CD4-positive, alpha-beta T cell (primary cell): ENCODE measurements around the gene MACROD2. TPM values are rescaled to one million over a fixed set of nuclear protein-coding genes. Genes with fewer than 3 reads are reported as not detected.

Source experiments
- ATAC-seq: fragments of 200-7000 bp; cut with Tn5 transposase; one replicate; pipeline ENCODE4 v1.10.0; 2022; ENCODE audit warnings: mild to moderate bottlenecking; ENCODE audit not compliant: poor library complexity
- CTCF ChIA-PET: fragments of 350-600 bp; sonication (Branson Sonifier 250); formaldehyde crosslinking; loops from one replicate; lab custom pipeline; 2021; ENCODE audit warnings: antibody characterized with exemption, inconsistent platforms; lab: Charles Lee
- POLR2A ChIA-PET: fragments of 350-600 bp; sonication (Branson Sonifier 250); formaldehyde crosslinking; loops from one replicate; lab custom pipeline; 2021; ENCODE audit warnings: antibody characterized with exemption, inconsistent platforms; lab: Charles Lee
- DNase-seq, 14 experiments: peaks; one replicate each; pipeline ENCODE4 v3.0.0-alpha.2; 2013 to 2020; ENCODE audit warnings: mixed read lengths in 2 of 14
- H3K27ac ChIP-seq, 2 donors: one replicate each; pipeline versions ENCODE4 v1.5.1 to v1.7.0; 2013; ENCODE audit warnings: low read length in 2 of 2, low read depth in 1 of 2, mild to moderate bottlenecking in 1 of 2
- H3K27me3 ChIP-seq, 2 experiments: 1 replicate in 1 of 2; 2 replicates in 1 of 2; pipeline versions ENCODE4 v1.6.1 to v1.7.0; 2013; ENCODE audit warnings: low read length in 2 of 2, control low read depth in 1 of 2, mild to moderate bottlenecking in 1 of 2, moderate library complexity in 1 of 2; ENCODE audit not compliant: insufficient read depth in 2 of 2, control insufficient read depth in 1 of 2
- H3K36me3 ChIP-seq: one replicate; pipeline ENCODE4 v1.6.1; 2013; ENCODE audit warnings: low read length, control low read depth; ENCODE audit not compliant: insufficient read depth
- H3K4me1 ChIP-seq: one replicate; pipeline ENCODE4 v1.6.1; 2013; ENCODE audit warnings: low read length, control low read depth; ENCODE audit not compliant: insufficient read depth
- H3K4me3 ChIP-seq: one replicate; pipeline ENCODE4 v1.5.1; 2013; ENCODE audit warnings: mild to moderate bottlenecking, low read length, moderate library complexity
- H3K9me3 ChIP-seq, 2 experiments: 1 replicate in 1 of 2; 2 replicates in 1 of 2; pipeline versions ENCODE4 v1.6.1 to v1.7.0; 2013; ENCODE audit warnings: low read length in 2 of 2, mild to moderate bottlenecking in 2 of 2, control low read depth in 1 of 2, moderate library complexity in 1 of 2; ENCODE audit not compliant: control insufficient read depth in 1 of 2, insufficient read depth in 1 of 2
- H3K27ac Mint-ChIP-seq: one replicate; pipeline ENCODE4 v1.8.0; 2020; ENCODE audit warnings: mixed read lengths
- H3K27me3 Mint-ChIP-seq: one replicate; pipeline ENCODE4 v1.8.0; 2021; ENCODE audit warnings: mixed read lengths
- H3K36me3 Mint-ChIP-seq: one replicate; pipeline ENCODE4 v1.8.0; 2021; ENCODE audit warnings: low read depth, mixed read lengths
- H3K4me1 Mint-ChIP-seq: one replicate; pipeline ENCODE4 v1.8.0; 2021; ENCODE audit warnings: low read depth, mixed read lengths
- H3K4me3 Mint-ChIP-seq: one replicate; pipeline ENCODE4 v1.8.0; 2020; ENCODE audit warnings: mild to moderate bottlenecking, mixed read lengths
- H3K9me3 Mint-ChIP-seq: one replicate; pipeline ENCODE4 v1.8.0; 2020; ENCODE audit warnings: mixed read lengths
- intact Hi-C, 2 experiments: fragments of 100-400 bp; cut with DNase I in 1 of 2; cut with micrococcal nuclease in 1 of 2; formaldehyde crosslinking; loops; one replicate each; pipeline versions ENCODE4 v1.15.1 to v1.9.0; 2023 to 2025; cut with DNase I, micrococcal nuclease
- total RNA-seq, 174 experiments: library from RNA in 2 of 174; stranded (reverse) in 2 of 174; gene quantifications; one replicate each; pipeline ENCODE4 v1.2.3 and lab custom pipeline; 2021 to 2026
- TF ChIP-seq, protein P1 (sequence below): fragments of 200-600 bp; IDR thresholded peaks from one replicate; pipeline ENCODE4 v1.8.0; 2022; ENCODE audit warnings: antibody characterized with exemption, mild to moderate bottlenecking

Gene MACROD2
- total RNA-seq, 2 experiments from 2014 or later, result not detected

DNA sequence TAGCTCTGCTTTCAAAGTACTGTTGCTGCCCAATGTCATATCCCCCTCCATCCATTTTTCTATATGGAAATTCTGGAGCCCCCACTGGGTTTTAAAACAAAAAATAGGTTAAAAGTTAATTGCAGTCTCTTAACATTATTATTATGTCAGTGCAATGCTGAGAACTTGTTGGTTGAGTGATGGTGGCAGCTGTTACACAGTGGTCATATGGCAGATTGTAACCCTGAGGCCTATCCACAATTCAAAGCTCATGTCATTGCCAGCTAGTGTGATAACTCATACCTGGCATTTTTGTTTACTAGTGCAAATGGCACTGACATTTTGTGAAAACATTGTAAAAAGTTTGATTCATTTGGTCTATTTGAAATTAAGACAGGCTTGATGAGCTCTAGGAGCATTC is 647.8 kb downstream of the MACROD2 start:
- Histone ChIP-seq H3K27ac (no peak overlapping the region), H3K4me1 (no peaks in the 10 kb centered on the region), H3K36me3 (no peaks in the 10 kb centered on the region), H3K9me3 (peaks cover 3 to 14% of the 10 kb centered on the region in 2 experiments), H3K27me3 (no peaks in the 10 kb centered on the region), H3K4me3 (no peak overlapping the region)
- ATAC-seq (no peak), DNase-seq (no peak)
- Mint-ChIP-seq H3K27me3 (no peaks in the 10 kb centered on the region), H3K36me3 (no peaks in the 10 kb centered on the region), H3K4me1 (no peaks in the 10 kb centered on the region), H3K27ac (no peak overlapping the region), H3K9me3 (peaks cover 9% of the 10 kb centered on the region), H3K4me3 (no peak overlapping the region)
- ChIA-PET CTCF (no interaction called here), POLR2A (no interaction called here)
- TF ChIP-seq, protein P1, sequence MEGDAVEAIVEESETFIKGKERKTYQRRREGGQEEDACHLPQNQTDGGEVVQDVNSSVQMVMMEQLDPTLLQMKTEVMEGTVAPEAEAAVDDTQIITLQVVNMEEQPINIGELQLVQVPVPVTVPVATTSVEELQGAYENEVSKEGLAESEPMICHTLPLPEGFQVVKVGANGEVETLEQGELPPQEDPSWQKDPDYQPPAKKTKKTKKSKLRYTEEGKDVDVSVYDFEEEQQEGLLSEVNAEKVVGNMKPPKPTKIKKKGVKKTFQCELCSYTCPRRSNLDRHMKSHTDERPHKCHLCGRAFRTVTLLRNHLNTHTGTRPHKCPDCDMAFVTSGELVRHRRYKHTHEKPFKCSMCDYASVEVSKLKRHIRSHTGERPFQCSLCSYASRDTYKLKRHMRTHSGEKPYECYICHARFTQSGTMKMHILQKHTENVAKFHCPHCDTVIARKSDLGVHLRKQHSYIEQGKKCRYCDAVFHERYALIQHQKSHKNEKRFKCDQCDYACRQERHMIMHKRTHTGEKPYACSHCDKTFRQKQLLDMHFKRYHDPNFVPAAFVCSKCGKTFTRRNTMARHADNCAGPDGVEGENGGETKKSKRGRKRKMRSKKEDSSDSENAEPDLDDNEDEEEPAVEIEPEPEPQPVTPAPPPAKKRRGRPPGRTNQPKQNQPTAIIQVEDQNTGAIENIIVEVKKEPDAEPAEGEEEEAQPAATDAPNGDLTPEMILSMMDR, result no peak
- intact Hi-C loops, result no loop called here

DNA sequence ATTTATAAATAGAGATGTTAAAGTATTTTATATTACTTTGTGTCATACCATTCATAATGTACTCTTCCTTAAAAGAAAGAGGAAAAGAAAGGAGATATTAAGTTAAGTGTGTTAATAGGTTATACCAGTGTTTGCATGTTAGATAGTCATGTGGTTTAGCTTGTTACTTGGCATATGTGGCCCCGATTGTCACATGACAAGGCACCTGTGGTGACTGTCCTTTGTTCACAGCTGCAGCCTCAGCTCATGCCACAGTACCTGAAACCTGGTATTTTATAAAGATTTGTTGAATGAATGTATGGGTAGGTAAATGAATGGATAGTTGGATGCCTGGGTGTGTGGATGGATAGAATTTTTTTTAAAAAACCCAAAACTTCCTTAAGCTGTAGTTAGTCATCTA is 648.2 kb downstream of the MACROD2 start:
- Mint-ChIP-seq H3K4me3 (no peak overlapping the region), H3K4me1 (no peaks in the 10 kb centered on the region), H3K9me3 (peaks cover 9% of the 10 kb centered on the region), H3K27ac (no peak overlapping the region), H3K36me3 (no peaks in the 10 kb centered on the region), H3K27me3 (no peaks in the 10 kb centered on the region)
- TF ChIP-seq, protein P1, result no peak
- no peaks in the 10 kb centered on the region for H3K36me3 ChIP-seq
- ATAC-seq, result no peak
- H3K27ac ChIP-seq, result no peak overlapping the region
- no peaks in the 10 kb centered on the region for H3K4me1 ChIP-seq
- no peak overlapping the region for H3K4me3 ChIP-seq
- peaks cover 3 to 14% of the 10 kb centered on the region in 2 experiments for H3K9me3 ChIP-seq
- CTCF ChIA-PET, result no interaction called here
- POLR2A ChIA-PET, result no interaction called here
- intact Hi-C loops, result no loop called here
- no peak for DNase-seq
- H3K27me3 ChIP-seq, result no peaks in the 10 kb centered on the region

DNA sequence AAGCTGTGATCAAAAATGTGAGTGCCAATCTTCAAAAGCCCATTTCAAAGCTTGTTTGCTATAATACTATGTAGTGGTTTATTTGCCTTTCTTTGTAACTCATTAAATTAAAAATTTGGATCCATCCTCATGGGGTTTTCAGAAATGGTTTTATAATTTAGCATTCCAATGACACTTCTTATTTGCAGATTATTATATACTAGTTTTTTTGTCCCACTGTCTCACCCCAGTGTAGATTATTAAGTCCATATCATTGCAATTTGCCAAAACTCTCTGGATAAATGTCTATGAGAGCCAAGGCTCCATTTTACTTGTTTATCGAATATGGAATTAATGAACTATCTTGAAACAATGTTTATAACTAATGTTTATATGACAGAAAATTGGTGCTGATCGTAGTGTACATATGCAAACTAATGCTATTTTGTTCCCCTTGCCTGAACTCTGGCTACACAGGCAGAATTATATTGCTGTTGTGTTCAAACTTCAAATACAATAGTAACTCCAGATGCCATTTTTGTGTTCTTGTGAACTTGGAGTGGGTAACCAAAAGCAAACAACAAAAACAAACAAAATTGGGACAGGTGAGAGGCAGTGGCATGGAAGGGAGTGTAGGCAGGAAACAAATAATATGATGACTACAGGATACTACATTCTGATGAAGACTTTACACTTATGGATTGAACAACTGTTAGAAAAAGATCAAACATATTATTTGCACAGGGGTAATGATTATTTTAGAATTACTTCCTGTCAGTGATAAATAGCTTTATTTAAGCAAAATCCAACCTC is 649.2 kb downstream of the MACROD2 start:
- Mint-ChIP-seq H3K27me3 (no peaks in the 10 kb centered on the region), H3K9me3 (peaks cover 9% of the 10 kb centered on the region), H3K4me3 (no peak overlapping the region), H3K4me1 (no peaks in the 10 kb centered on the region), H3K27ac (no peak overlapping the region), H3K36me3 (no peaks in the 10 kb centered on the region)
- H3K27ac ChIP-seq, result no peak overlapping the region
- intact Hi-C loops, result no loop called here
- H3K9me3 ChIP-seq, result peaks cover 0 to 11% of the 10 kb centered on the region in 2 experiments
- CTCF ChIA-PET, result no interaction called here
- H3K4me1 ChIP-seq, result no peaks in the 10 kb centered on the region
- no peaks in the 10 kb centered on the region for H3K36me3 ChIP-seq
- DNase-seq (no peak), ATAC-seq (no peak)
- H3K4me3 ChIP-seq, result no peak overlapping the region
- TF ChIP-seq, protein P1, result no peak
- no peaks in the 10 kb centered on the region for H3K27me3 ChIP-seq
- POLR2A ChIA-PET, result no interaction called here
